GM15510 (cell line): Measurements from ENCODE around the gene ZNF511.

Experiments
- POLR2A ChIP-seq: IDR thresholded peaks from 3 replicates; pipeline ENCODE4 v1.6.1; 2011; ENCODE audit warnings: borderline replicate concordance; ENCODE audit not compliant: insufficient read length; ENCODE audit errors: extremely low read depth

Gene ZNF511

DNA sequence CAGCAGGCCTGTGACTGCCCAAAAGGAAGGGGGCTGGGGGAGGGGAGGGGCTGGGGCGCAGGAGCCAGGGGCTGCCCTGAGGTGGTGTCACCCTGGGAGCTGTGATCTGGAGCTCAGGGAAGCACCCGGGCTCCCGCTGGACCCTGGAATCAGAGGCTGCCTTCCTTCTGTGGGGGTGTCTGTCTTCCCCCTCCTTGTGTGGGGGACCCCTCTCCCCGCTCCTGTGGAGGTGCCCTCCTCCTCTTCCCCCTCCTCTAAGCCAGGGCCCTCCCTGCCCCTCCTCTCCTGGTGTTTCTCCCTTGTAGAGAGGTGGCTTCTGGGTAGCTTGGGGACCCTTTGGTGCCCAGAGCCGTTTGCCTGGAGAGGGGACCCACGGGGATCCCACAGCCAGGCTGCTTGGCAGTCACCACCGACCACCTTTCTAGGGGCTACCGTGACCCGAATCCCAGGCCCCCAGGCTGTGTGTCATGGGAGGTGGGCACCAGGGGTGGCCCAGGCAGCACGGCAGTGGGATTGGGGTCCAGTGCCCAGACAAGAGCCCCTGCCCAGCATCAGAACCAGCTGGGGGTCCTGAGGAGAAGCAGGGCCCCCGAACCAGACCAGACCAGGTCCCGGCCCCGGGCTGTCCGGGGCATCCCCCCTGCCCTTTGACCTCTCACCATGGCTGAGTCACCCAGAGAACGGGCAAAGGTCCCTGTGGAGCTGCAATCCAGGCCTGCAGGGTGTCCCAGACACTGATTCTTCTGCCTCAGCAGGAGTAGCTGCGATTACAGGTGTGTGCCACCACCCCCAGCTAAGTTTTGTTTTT lies 39.2 kb downstream of the ZNF511 start:
- no peak for TF ChIP-seq POLR2A

DNA sequence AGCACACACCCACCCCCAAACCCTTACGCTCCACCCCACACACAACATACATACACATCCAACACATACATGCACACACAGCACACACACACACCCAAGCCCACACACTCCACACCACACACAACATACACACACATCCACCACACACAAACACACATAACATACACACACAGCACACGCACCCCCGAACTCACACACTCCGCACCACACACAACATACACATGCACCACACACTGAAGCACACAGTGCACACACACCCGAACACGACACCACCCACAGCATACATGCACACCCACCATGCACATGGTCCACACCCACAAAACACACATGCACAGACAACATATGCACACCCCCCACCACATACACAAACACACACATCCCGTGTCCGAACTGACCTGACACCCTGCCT lies 40.5 kb downstream of the ZNF511 start:
- no peak for TF ChIP-seq POLR2A

DNA sequence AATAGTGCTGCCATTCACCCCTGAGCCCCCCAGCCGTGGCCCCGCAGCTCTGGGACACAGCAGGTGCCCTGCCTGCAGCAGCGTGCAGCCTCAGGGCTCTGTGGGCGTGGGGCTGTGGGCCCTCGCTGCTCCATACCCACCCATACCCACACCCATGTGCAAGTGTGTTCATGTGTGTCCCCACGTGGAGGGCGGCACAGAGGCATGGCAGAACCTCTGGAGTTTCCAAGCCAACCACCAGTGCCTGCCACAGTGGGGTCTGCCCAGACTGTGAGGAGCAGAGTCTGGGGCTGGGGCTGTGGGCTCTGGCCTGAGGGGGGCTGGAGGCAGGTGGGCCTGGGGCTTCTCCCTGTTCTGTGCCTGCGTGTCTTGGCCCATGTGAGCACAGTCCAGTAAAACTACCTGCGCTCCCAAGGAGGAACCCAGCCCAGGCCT lies 40.9 kb downstream of the ZNF511 start:
- no peak for TF ChIP-seq POLR2A

DNA sequence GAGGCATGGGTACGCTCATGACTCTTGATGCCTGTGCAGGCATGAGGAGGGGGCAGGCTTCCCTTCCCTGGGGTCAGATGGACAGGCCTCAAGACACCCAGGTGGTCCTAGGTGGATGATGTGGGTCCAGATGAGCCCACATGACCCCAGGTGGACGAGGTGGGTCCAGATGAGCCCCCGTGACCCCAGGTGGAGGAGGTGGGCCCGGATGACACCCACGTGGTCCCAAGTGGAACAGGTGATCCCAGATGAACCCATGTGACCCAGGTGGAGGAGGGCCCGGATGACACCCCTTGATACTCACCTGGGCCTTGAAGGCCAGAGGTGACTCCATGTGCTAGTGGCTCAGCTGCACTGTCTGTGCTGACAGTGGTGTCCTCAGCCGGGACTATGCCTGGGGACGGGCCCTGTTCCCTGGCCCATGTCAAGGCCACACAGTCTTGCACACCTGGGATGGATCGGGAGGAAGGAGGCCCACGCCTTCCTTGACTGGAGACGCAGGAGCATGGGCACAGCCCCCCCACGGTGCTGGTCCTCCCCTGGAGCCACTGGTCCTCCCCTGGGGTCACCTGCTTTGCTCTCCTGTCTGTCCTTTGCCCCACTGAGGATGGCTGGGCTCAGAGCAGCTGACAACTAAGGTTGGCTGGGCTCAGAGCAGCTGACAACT lies 41.7 kb downstream of the ZNF511 start:
- TF ChIP-seq POLR2A: no peak

DNA sequence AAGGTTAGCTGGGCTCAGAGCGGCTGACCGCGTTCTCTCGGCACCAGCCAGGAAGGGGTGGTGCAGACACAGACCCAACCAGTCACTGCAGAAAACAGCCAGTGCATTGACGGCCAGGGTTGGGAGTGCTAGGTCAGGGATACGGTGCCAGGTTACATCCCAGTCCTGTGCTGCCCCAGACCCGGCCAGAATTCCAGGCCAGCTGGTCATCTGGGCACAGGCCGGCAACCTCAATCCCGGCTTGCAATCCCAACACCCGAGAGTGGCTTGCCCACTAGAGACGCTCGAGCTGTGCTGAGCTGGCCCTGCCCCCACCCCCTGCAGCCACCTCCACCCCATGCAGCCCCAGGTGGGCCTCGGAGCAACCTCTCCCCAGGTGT lies 42.2 kb downstream of the ZNF511 start:
- no peak for TF ChIP-seq POLR2A

DNA sequence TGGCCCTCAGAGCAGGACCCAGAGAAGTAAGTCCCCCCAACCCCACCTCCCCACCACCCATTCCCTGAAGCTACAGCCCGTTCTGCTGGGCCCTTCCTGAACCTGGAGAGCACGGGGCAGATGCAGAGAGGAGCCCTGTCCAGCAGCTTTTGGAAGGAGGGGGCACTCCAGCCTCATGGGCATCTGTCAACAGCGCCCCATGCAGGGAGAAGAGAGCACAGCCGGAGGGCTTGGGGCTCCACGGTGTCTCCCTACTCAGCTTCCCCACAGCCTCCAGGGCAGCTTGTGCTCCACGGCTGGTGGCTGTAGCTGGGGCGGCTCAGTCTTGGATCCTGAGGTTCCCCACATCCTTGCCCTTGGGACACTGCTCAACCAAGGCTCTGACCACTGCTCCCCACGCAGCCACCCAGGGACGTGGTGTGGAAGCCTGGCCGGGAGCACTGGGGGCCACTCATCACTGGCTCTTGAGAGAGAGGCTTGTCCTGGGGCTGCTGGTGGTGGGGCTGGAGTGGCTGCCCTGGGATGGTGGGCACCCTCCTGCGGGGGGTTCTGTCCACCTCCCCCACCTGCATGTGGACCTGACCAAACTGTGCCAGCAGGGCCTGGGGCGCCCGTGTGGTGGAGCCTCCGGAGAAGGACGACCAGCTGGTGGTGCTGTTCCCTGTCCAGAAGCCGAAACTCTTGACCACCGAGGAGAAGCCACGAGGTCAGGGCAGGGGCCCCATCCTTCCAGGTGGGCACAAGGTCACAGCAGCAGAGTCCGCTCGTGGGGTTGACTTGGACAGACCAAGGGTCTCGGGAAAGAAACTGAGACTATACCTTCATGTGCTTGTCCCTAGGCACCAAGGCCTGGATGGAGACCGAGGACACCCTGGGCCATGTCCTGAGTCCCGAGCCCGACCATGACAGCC lies 42.9 kb downstream of the ZNF511 start:
- no peak for TF ChIP-seq POLR2A

DNA sequence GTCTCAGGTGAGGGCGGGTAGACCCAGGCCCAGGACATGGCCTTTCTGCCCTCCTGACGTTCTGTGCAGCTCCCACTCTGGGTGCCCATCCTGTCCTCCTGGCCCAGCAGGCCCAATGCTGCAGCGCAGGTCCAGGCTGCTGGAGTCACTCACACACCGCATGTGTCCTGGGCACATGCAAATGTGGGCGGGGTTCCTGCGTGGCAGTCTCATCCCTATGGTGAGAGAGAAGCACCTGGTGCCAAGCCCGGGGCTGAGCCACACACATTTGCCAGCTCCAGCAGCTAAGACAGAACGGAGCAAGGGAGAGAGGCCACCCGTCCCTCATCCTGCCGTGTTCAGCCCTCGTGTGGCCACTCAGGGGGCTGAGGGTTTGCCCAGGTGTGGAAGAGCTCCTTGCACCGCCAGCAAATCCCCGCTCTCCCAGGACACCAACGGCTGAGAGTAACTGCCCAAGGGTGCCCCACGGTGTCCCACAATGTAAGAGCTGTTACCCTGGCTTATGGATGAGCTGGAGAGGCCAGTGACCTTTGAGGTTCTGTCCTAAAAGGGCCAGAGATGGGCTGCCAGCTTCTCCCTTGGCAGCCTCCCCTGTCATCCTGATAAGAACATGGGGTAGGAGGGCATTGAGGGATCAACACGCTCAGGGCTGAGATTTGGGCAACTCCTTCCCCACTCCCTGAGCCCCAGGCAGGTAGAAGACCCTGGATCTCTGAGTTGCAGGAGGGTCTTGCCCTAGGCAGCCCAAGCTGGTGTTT lies 44.7 kb downstream of the ZNF511 start:
- TF ChIP-seq POLR2A: no peak

DNA sequence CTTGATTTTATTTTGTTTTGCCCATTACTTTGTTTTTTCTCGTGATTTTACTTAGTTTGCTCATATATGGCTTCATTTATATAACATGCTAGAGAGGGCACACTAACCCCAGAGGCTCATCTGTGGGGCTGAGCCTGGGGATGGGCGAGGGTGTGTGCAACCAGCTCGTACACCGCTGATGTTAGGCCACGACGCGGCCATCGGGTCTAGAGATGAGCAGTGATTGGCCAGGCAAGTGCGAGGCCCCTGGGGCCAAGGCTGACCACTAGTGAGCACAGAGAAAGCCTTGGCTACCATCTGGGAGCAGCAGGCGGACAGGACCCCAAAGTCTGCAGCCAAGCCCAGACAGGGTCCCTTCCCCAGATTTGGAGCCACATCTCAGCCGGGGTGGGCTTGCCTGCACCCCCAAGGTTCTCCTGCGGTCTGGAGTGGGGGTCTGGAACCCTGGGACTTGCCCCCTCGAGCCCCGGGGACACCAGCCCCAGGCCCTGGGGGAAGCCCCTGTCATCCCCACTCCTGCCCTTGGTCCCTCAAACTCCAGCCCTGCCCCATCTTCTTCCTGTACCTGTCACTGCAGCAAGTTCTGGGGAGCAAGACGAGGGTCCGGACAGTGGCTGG lies 45.4 kb downstream of the ZNF511 start:
- TF ChIP-seq POLR2A: no peak

DNA sequence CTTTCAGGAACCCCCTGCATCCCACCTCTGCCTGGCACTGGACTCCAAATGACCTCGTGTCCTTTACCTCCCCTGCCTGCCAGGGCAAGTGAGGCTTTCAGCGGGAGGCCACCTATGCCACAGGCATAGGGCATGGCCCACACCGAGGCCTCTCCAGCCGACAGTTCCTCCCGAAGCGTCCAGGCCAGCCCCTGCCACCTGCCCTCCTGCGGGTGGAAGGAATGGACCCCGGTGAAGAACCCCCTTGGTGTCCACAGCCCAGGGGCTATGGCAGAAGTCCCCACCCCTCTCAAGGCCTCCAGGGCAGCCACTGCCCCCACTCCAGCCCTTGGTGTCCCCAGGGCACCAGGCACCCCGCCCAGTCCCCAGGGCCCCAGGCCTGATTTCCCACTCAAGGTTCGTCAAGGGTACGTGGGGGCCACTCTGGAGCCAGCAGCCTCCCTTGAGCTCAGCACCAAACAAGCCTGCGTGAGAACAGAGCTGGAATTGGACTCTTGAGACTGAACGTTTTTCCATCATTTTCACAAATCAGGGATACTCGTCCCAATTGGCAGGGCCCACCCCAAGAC lies 46.0 kb downstream of the ZNF511 start:
- no peak for TF ChIP-seq POLR2A

DNA sequence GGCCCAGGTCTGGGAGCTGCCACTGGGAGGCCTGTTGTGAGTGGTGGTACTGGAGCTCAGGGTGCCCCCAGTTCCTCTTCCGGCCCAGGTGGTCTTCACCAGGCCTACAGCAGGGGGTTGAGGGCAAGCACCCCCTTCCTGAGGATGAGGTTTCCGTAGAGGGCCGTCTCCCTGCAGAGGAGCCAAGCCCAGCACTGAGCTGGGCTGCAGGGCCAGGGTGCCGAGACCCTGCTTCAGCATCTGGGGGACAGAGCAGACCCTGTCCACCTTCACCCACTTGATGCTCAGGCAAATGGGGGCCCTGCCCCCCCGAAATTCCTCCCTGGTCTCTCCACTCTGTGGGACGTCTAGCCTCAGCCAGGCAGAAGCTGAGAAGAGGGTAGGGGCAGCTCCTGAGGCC lies 46.6 kb downstream of the ZNF511 start:
- TF ChIP-seq POLR2A: no peak

DNA sequence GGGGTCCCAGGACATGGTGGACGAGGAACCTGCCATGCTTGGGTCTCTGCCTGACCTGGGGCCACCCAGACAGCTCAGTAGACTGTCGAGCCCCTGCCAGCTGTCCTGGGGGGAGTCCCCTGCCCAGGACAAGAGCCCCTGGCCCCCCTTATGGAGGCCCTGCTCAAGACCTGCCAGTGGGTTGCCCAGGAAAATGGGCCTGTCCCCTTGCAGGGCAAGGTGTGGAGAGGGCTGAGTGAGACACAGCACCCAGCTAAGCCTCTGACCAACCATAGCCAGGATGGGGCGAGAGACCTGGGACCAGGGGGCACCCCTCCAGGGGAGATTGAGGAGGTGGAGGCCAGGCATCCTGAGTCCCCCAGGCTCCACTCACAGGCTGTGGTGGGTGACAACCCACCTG lies 47.3 kb downstream of the ZNF511 start:
- no peak for TF ChIP-seq POLR2A

DNA sequence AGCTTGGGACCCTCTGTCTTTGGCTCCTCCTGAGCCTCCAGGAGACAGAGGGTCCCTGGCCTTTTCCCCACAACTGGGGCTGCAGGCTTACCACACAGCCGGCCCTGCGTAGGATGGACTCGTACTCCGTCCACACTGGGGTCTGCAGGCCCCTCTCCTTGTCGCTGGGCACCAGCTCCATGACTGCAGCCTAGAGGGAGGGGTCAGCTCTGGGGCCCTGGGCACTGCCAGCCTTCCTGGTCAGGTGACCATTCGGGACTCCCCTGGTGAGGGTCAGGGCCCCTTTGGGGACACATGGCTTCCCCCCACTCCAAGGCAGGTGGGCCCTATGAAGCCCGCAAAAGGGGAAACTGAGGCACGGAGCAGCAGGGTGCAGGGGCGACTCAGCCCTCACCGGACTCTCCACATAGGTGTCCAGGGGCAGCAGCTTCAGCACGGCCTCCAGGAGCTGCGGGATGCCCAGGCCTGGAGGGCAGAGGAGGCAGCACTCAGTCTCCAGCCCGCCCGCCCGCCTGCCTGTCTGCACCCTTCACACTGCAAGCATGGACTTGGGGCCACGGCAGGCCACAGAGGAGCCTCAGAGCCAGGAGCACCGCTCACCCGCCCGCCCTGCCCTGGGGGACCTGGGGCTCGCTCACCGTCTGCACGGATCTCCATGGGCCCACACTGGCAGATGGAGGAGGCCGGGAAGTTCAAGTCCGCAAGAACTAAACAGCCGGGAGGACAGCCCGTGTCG lies 48.0 kb downstream of the ZNF511 start:
- TF ChIP-seq POLR2A: no peak
